Stomach (tissue), 9 donors: Measurements from ENCODE around the gene C1QTNF9B. TPM values are rescaled to one million over a fixed set of nuclear protein-coding genes. Genes with fewer than 3 reads are reported as not detected.
"Not testable (repeated sequence)": the region's sequence is repeated elsewhere in the genome, so short reads cannot be mapped to it uniquely, and the experiment has no call there.

Experiments used
- DNase-seq, 2 donors: peaks; one replicate each; pipeline versions ENCODE4 v3.0.0 to v3.0.0-alpha.2; 2013 to 2019
- H3K27ac ChIP-seq, 5 donors: fragments of 200-600 bp in 4 of 5; sonication (generic) in 4 of 5; one replicate each; pipeline ENCODE4 v1.5.1; 2013 to 2019; ENCODE audit warnings: mild to moderate bottlenecking in 1 of 5, moderate library complexity in 1 of 5
- H3K27me3 ChIP-seq, 3 donors: fragments of 200-600 bp; sonication (generic); one replicate each; pipeline ENCODE4 v1.5.1; 2017 to 2019; ENCODE audit warnings: mixed run types in 1 of 3
- H3K36me3 ChIP-seq, 4 donors: fragments of 200-600 bp; sonication (generic); 1 replicate in 3 of 4; 2 replicates in 1 of 4; pipeline ENCODE4 v1.5.1; 2016 to 2019
- H3K4me1 ChIP-seq, 4 donors: fragments of 200-600 bp; sonication (generic); one replicate each; pipeline ENCODE4 v1.5.1; 2016 to 2019
- H3K4me3 ChIP-seq, 4 donors: fragments of 200-600 bp; sonication (generic) in 3 of 4; one replicate each; pipeline ENCODE4 v1.5.1; 2016 to 2019; ENCODE audit warnings: mild to moderate bottlenecking in 1 of 4
- H3K9me3 ChIP-seq, 4 donors: fragments of 200-600 bp; sonication (generic); one replicate each; pipeline ENCODE4 v1.5.1; 2016 to 2019
- CTCF ChIP-seq, 7 experiments: fragments of 450-650 bp in 4 of 7; fragments of 200-600 bp in 3 of 7; sonication (generic) in 3 of 7; IDR thresholded peaks; one replicate each; pipeline ENCODE4 v1.5.1; 2016 to 2019; ENCODE audit warnings: antibody characterized with exemption in 7 of 7, control low read depth in 2 of 7, mild to moderate bottlenecking in 1 of 7
- EP300 ChIP-seq: sonication (generic); formaldehyde crosslinking; IDR thresholded peaks from one replicate; pipeline ENCODE4 v1.6.1; 2017; ENCODE audit warnings: antibody characterized with exemption
- POLR2A ChIP-seq, 4 donors: fragments of 450-650 bp; IDR thresholded peaks; one replicate each; pipeline ENCODE4 v1.6.1; 2016; ENCODE audit warnings: antibody characterized with exemption in 4 of 4, control low read depth in 2 of 4, mild to moderate bottlenecking in 1 of 4, moderate library complexity in 1 of 4
- POLR2AphosphoS5 ChIP-seq, 3 donors: sonication (generic); formaldehyde crosslinking; IDR thresholded peaks; one replicate each; pipeline ENCODE4 v1.6.1; 2016; ENCODE audit warnings: antibody characterized with exemption in 3 of 3
- WGBS, 5 donors: extraction: QIAGEN DNeasy Blood & Tissue Kit in 3 of 5; methylation state at CpG; one replicate each; pipeline versions ENCODE4 v1.1.5 to v1.1.7; 2013 to 2018; 5-methylcytosine and 5-hydroxymethylcytosine counted together
- intact Hi-C: fragments of 100-400 bp; cut with DNase I; formaldehyde crosslinking; loops from one replicate; pipeline ENCODE4 v1.15.1; 2023; ENCODE audit warnings: low total_unique reads
- polyA plus RNA-seq, 3 donors: library from polyadenylated mRNA; stranded (reverse); fragments of 200-250 nt; gene quantifications; one replicate each; pipeline ENCODE4 v1.2.3, GENCODE V29; 2013
- total RNA-seq, 5 donors: library from RNA; depleted of rRNA; stranded (reverse); fragments of >200 nt; gene quantifications; one replicate each; pipeline versions ENCODE4 v1.1.0 to v1.2.3, GENCODE V29; 2014 to 2016
- donor health status: healthy with polysubstance abuse.
- donor health status: Bipolar disorder and iron deficiency.
- donor health status: healthy.

The C1QTNF9B gene
- total and polyA plus RNA-seq, 8 donors = not detected

GRCh38 chr13:23889615-23890607, 7.4 kb downstream of the C1QTNF9B start:
- Histone ChIP-seq H3K27me3 (no peaks in the 10 kb centered on the region), H3K4me1 (peaks cover 8 to 28% (median 20%) of the 10 kb centered on the region in 4 donors), H3K9me3 (no peaks in the 10 kb centered on the region), H3K27ac (peak overlapping the region; percentile 30 to 96 (median 89)), H3K4me3 (peak overlapping the region; percentile 79 to 99 (median 88)), H3K36me3 (peaks cover 0 to 7% (median 5%) of the 10 kb centered on the region in 4 donors)
- DNase-seq = no peak
- intact Hi-C loops = no loop called here
- WGBS, 5 donors = 30 to 39% (median 35%) methylated on average over 15 of the region's 15 CpGs
- TF ChIP-seq CTCF (IDR thresholded peaks at IDR 0.05) (peak in 1 of 7 experiments; percentile 20), POLR2AphosphoS5 (IDR thresholded peaks at IDR 0.05) (no peak)

GRCh38 chr13:23888658-23889614, 8.4 kb downstream of the C1QTNF9B start, which contains the start of gene MIPEP:
Gene MIPEP (minus strand): TSS chr13:23889400. CDS start chr13:23889320, 80 bp downstream.
- Histone ChIP-seq H3K9me3 (no peaks in the 10 kb centered on the region), H3K27me3 (no peaks in the 10 kb centered on the region), H3K4me1 (peaks cover 8 to 28% (median 20%) of the 10 kb centered on the region in 4 donors), H3K27ac (peak within 1 kb of the TSS; percentile 74 to 96 (median 89)), H3K36me3 (peaks cover 0 to 16% (median 14%) of the 10 kb centered on the region in 4 donors), H3K4me3 (peak within 1 kb of the TSS; percentile 79 to 99 (median 88))
- intact Hi-C loops = no loop called here
- DNase-seq = peak; percentile 93 to 99
- 0 to 1% (median 1%) methylated on average over 53 to 75 of the region's 75 CpGs for WGBS, 5 donors
- TF ChIP-seq POLR2AphosphoS5 (IDR thresholded peaks at IDR 0.05) (peak; percentile 78 to 97 (median 86)), POLR2A (IDR thresholded peaks at IDR 0.05) (peak in 1 of 4 donors; percentile 44), CTCF (IDR thresholded peaks at IDR 0.05) (peak in 5 of 7 experiments; percentile 63 to 73 (median 70)), EP300 (no peak)

GRCh38 chr13:23884361-23884760, 12.9 kb downstream of the C1QTNF9B start:
- H3K27ac ChIP-seq, H3K9me3 ChIP-seq, DNase-seq, H3K27me3 ChIP-seq, H3K4me3 ChIP-seq, intact Hi-C loops: not testable (repeated sequence)
- Histone ChIP-seq H3K4me1 (peaks cover 8 to 18% (median 13%) of the 10 kb centered on the region in 4 donors), H3K36me3 (peaks cover 0 to 38% (median 32%) of the 10 kb centered on the region in 4 donors)
- 90 to 98% (median 97%) methylated on average over 3 of the region's 3 CpGs for WGBS, 5 donors

GRCh38 chr13:23883255-23883654, 14.0 kb downstream of the C1QTNF9B start:
- DNase-seq = no peak
- Histone ChIP-seq H3K9me3 (no peaks in the 10 kb centered on the region), H3K4me1 (peaks cover 5 to 14% (median 9%) of the 10 kb centered on the region in 4 donors), H3K36me3 (peaks cover 0 to 49% (median 43%) of the 10 kb centered on the region in 4 donors), H3K27me3 (no peaks in the 10 kb centered on the region), H3K4me3 (no peak overlapping the region), H3K27ac (no peak overlapping the region)
- 90 to 94% (median 91%) methylated on average over 4 of the region's 4 CpGs for WGBS, 5 donors
- no peak for TF ChIP-seq POLR2AphosphoS5 (IDR thresholded peaks at IDR 0.05)
- TF ChIP-seq EP300 = no peak
- no peak for TF ChIP-seq POLR2A (IDR thresholded peaks at IDR 0.05)
- no peak for TF ChIP-seq CTCF (IDR thresholded peaks at IDR 0.05)
- intact Hi-C loops = no loop called here

- H3K9me3 ChIP-seq, DNase-seq, H3K4me1 ChIP-seq, H3K27ac ChIP-seq, intact Hi-C loops, H3K4me3 ChIP-seq, H3K27me3 ChIP-seq: not testable (repeated sequence)
- H3K36me3 ChIP-seq = peaks cover 0 to 54% (median 48%) of the 10 kb centered on the region in 4 donors
- 90 to 95% (median 94%) methylated on average over 7 to 8 of the region's 8 CpGs for WGBS, 5 donors
Observed at GRCh38 chr13:23881402-23881800, 15.9 kb downstream of the C1QTNF9B start.

GRCh38 chr13:23880493-23881401, 16.6 kb downstream of the C1QTNF9B start:
- 82 to 86% (median 82%) methylated on average over 6 to 15 of the region's 18 CpGs for WGBS, 5 donors
- H3K27ac ChIP-seq, H3K9me3 ChIP-seq, H3K27me3 ChIP-seq, H3K4me3 ChIP-seq, intact Hi-C loops, H3K4me1 ChIP-seq, DNase-seq: not testable (repeated sequence)
- peaks cover 0 to 54% (median 48%) of the 10 kb centered on the region in 4 donors for H3K36me3 ChIP-seq
